Thymus (tissue), 11 donors: ENCODE measurements around the gene GPHB5. TPM values are rescaled to one million over a fixed set of nuclear protein-coding genes. Genes with fewer than 3 reads are reported as not detected.
"Not testable (repeated sequence)": the region's sequence is repeated elsewhere in the genome, so short reads cannot be mapped to it uniquely, and the experiment has no call there.

Source experiments
- DNase-seq, 9 donors: peaks; one replicate each; pipeline ENCODE4 v3.0.0-alpha.2; 2013; ENCODE audit warnings: low spot score in 9 of 9, low read depth in 6 of 9, missing footprints in 1 of 9
- H3K27ac ChIP-seq, 2 donors: one replicate each; pipeline ENCODE4 v1.5.1; 2013; ENCODE audit warnings: control low read depth in 1 of 2, low read depth in 1 of 2, low read length in 1 of 2, mild to moderate bottlenecking in 1 of 2, moderate library complexity in 1 of 2
- H3K27me3 ChIP-seq, 2 donors: one replicate each; pipeline ENCODE4 v1.5.1; 2013; ENCODE audit warnings: low read length in 1 of 2; ENCODE audit not compliant: control insufficient read depth in 2 of 2, insufficient read depth in 1 of 2
- H3K36me3 ChIP-seq, 2 donors: one replicate each; pipeline ENCODE4 v1.5.1; 2013; ENCODE audit warnings: low read length in 1 of 2, mild to moderate bottlenecking in 1 of 2, moderate library complexity in 1 of 2; ENCODE audit not compliant: control insufficient read depth in 2 of 2, insufficient read depth in 2 of 2
- H3K4me1 ChIP-seq, 2 donors: one replicate each; pipeline ENCODE4 v1.5.1; 2013; ENCODE audit warnings: low read length in 2 of 2; ENCODE audit not compliant: control insufficient read depth in 2 of 2, insufficient read depth in 2 of 2
- H3K4me3 ChIP-seq, 2 donors: one replicate each; pipeline ENCODE4 v1.5.1; 2013; ENCODE audit warnings: low read length in 2 of 2, control low read depth in 1 of 2, mild to moderate bottlenecking in 1 of 2
- H3K9me3 ChIP-seq, 2 donors: one replicate each; pipeline ENCODE4 v1.5.1; 2013; ENCODE audit warnings: low read length in 1 of 2, mild to moderate bottlenecking in 1 of 2; ENCODE audit not compliant: control insufficient read depth in 2 of 2, insufficient read depth in 1 of 2
- WGBS: extraction: QIAGEN DNeasy Blood & Tissue Kit; methylation state at CpG from one replicate; pipeline ENCODE4 v1.1.7; 2013; 5-methylcytosine and 5-hydroxymethylcytosine counted together
- polyA plus RNA-seq: library from polyadenylated mRNA; stranded (reverse); fragments of 200-250 nt; gene quantifications from one replicate; pipeline ENCODE4 v1.2.3, GENCODE V29; 2013
- total RNA-seq: library from RNA; stranded (reverse); fragments of 120-200 nt; gene quantifications from one replicate; pipeline ENCODE4 v1.2.4, GENCODE V29; 2013
- donor health status: healthy.

Gene GPHB5
- total and polyA plus RNA-seq, 2 donors, result 0.34 TPM; not detected in 1

- 88% methylated on average over 6 of the region's 6 CpGs for WGBS
- Histone ChIP-seq H3K27ac (no peak overlapping the region), H3K27me3 (no peaks in the 10 kb centered on the region), H3K4me1 (no peaks in the 10 kb centered on the region), H3K4me3 (no peak overlapping the region), H3K36me3 (no peaks in the 10 kb centered on the region), H3K9me3 (no peaks in the 10 kb centered on the region)
- no peak for DNase-seq
Observed at GRCh38 chr14:63328787-63329737, 10.3 kb upstream of the GPHB5 start.

- no peaks in the 10 kb centered on the region for H3K27me3 ChIP-seq
- no peaks in the 10 kb centered on the region for H3K9me3 ChIP-seq
- no peaks in the 10 kb centered on the region for H3K4me1 ChIP-seq
- H3K36me3 ChIP-seq, result no peaks in the 10 kb centered on the region
- H3K27ac ChIP-seq, result no peak overlapping the region
- 95% methylated on average over 5 of the region's 5 CpGs for WGBS
- no peak overlapping the region for H3K4me3 ChIP-seq
- DNase-seq, result no peak
Observed at GRCh38 chr14:63326840-63327239, 8.1 kb upstream of the GPHB5 start.

- no peak for DNase-seq
- 89% methylated on average over 9 of the region's 9 CpGs for WGBS
Observed at GRCh38 chr14:63322897-63323573, 4.3 kb upstream of the GPHB5 start.

GRCh38 chr14:63322472-63322871 is 3.7 kb upstream of the GPHB5 start:
- Histone ChIP-seq H3K27me3 (no peaks in the 10 kb centered on the region), H3K27ac (no peak overlapping the region), H3K4me3 (no peak overlapping the region), H3K4me1 (no peaks in the 10 kb centered on the region), H3K9me3 (no peaks in the 10 kb centered on the region), H3K36me3 (no peaks in the 10 kb centered on the region)
- DNase-seq, result no peak
- 96% methylated on average over 1 of the region's 1 CpG for WGBS

More at GRCh38 chr14:63322897-63323573, 4.3 kb upstream of the GPHB5 start:
- Histone ChIP-seq H3K4me3 (no peak overlapping the region), H3K27me3 (no peaks in the 10 kb centered on the region), H3K4me1 (no peaks in the 10 kb centered on the region), H3K9me3 (no peaks in the 10 kb centered on the region), H3K36me3 (no peaks in the 10 kb centered on the region), H3K27ac (no peak overlapping the region)

- H3K4me1 ChIP-seq, result no peaks in the 10 kb centered on the region
- no peaks in the 10 kb centered on the region for H3K36me3 ChIP-seq
- DNase-seq, result peak in 2 of 9 donors; percentile 5 to 6
- no peak overlapping the region for H3K27ac ChIP-seq
- H3K9me3 ChIP-seq, result no peaks in the 10 kb centered on the region
- H3K27me3 ChIP-seq, result no peaks in the 10 kb centered on the region
- WGBS, result 64% methylated on average over 7 of the region's 7 CpGs
- no peak overlapping the region for H3K4me3 ChIP-seq
Observed at GRCh38 chr14:63308723-63309317, 9.9 kb downstream of the GPHB5 start.

GRCh38 chr14:63304429-63304828 is 14.3 kb downstream of the GPHB5 start:
- H3K36me3 ChIP-seq, H3K9me3 ChIP-seq, H3K4me3 ChIP-seq, H3K4me1 ChIP-seq, H3K27ac ChIP-seq, H3K27me3 ChIP-seq, DNase-seq: not testable (repeated sequence)
- 98% methylated on average over 5 of the region's 5 CpGs for WGBS

GRCh38 chr14:63301891-63302534 is 16.7 kb downstream of the GPHB5 start:
- Histone ChIP-seq H3K4me3 (no peak overlapping the region), H3K4me1 (no peaks in the 10 kb centered on the region), H3K27me3 (no peaks in the 10 kb centered on the region), H3K9me3 (no peaks in the 10 kb centered on the region), H3K27ac (no peak overlapping the region), H3K36me3 (no peaks in the 10 kb centered on the region)
- no peak for DNase-seq
- WGBS, result 87% methylated on average over 10 of the region's 10 CpGs

GRCh38 chr14:63300854-63301253 is 17.9 kb downstream of the GPHB5 start:
- H3K36me3 ChIP-seq, result no peaks in the 10 kb centered on the region
- no peaks in the 10 kb centered on the region for H3K4me1 ChIP-seq
- no peaks in the 10 kb centered on the region for H3K27me3 ChIP-seq
- H3K9me3 ChIP-seq, result no peaks in the 10 kb centered on the region
- no peak overlapping the region for H3K4me3 ChIP-seq
- DNase-seq, result no peak
- H3K27ac ChIP-seq, result no peak overlapping the region
- 98% methylated on average over 2 of the region's 2 CpGs for WGBS
